MM.1S (cell line): ENCODE data around the gene MSGN1.

Experiments
- EZH2 ChIP-seq: fragments of 300-600 bp; sonication (generic); optimal IDR thresholded peaks from 2 replicates; pipeline ENCODE3; 2017; ENCODE audit warnings: low read depth, mild to moderate bottlenecking, antibody characterized with exemption, low read length, mixed read lengths
- TF ChIP-seq, protein P1 (sequence below): fragments of 300-600 bp; sonication (generic); IDR thresholded peaks from 2 replicates; pipeline ENCODE4 v1.5.1; 2016; ENCODE audit warnings: antibody characterized with exemption, low read length, mixed read lengths

GRCh38 chr2:17793296-17793695 is 23.0 kb upstream of the MSGN1 start:
- TF ChIP-seq, protein P1, sequence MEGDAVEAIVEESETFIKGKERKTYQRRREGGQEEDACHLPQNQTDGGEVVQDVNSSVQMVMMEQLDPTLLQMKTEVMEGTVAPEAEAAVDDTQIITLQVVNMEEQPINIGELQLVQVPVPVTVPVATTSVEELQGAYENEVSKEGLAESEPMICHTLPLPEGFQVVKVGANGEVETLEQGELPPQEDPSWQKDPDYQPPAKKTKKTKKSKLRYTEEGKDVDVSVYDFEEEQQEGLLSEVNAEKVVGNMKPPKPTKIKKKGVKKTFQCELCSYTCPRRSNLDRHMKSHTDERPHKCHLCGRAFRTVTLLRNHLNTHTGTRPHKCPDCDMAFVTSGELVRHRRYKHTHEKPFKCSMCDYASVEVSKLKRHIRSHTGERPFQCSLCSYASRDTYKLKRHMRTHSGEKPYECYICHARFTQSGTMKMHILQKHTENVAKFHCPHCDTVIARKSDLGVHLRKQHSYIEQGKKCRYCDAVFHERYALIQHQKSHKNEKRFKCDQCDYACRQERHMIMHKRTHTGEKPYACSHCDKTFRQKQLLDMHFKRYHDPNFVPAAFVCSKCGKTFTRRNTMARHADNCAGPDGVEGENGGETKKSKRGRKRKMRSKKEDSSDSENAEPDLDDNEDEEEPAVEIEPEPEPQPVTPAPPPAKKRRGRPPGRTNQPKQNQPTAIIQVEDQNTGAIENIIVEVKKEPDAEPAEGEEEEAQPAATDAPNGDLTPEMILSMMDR = no peak
- TF ChIP-seq EZH2 = no peak
